K562 (cell line): ENCODE measurements around the gene NEMP1. TPM values are rescaled to one million over a fixed set of nuclear protein-coding genes. Genes with fewer than 3 reads are reported as not detected.

Experiments used
- CREBBP ChIP-seq: IDR thresholded peaks from one replicate; pipeline ENCODE4 v1.6.1; 2012; ENCODE audit warnings: low read depth, mild to moderate bottlenecking, control low read depth, inconsistent platforms, low read length
- GATA2 ChIP-seq: sonication (generic); formaldehyde crosslinking; IDR thresholded peaks from 2 replicates; pipeline ENCODE4 v1.4.0; 2020; ENCODE audit warnings: mild to moderate bottlenecking, missing genetic modification reagents
- NCOR1 ChIP-seq: fragments of 450-650 bp; IDR thresholded peaks from 2 replicates; pipeline ENCODE4 v1.6.1; 2016; ENCODE audit warnings: mild to moderate bottlenecking, moderate library complexity
- PCBP1 ChIP-seq: fragments of 200-400 bp; formaldehyde crosslinking; IDR thresholded peaks from 2 replicates; pipeline ENCODE4 v1.6.1; 2018; ENCODE audit warnings: mild to moderate bottlenecking, low read depth, low read length; ENCODE audit not compliant: poor library complexity, severe bottlenecking
- PHF8 ChIP-seq: fragments of 200-600 bp; sonication (generic); IDR thresholded peaks from 2 replicates; pipeline ENCODE4 v1.6.1; 2012; ENCODE audit warnings: mixed run types, mild to moderate bottlenecking, inconsistent platforms, low read length, moderate library complexity, borderline replicate concordance
- TOE1 ChIP-seq, 2 experiments: fragments of 450-650 bp in 1 of 2; sonication (generic) in 1 of 2; formaldehyde crosslinking in 1 of 2; IDR thresholded peaks; 2 replicates each; pipeline versions ENCODE4 v1.7.1 to v1.8.0; 2016 to 2022; ENCODE audit warnings: borderline replicate concordance in 2 of 2, mild to moderate bottlenecking in 2 of 2, antibody characterized with exemption in 1 of 2, inconsistent platforms in 1 of 2, low read depth in 1 of 2, missing genetic modification reagents in 1 of 2, moderate library complexity in 1 of 2
- ZBED1 ChIP-seq: IDR thresholded peaks from 2 replicates; pipeline ENCODE4 v1.6.1; 2014
- ZFX ChIP-seq: sonication (generic); formaldehyde crosslinking; IDR thresholded peaks from 2 replicates; pipeline ENCODE4 v1.8.0; 2022; ENCODE audit warnings: mild to moderate bottlenecking, missing genetic modification reagents, moderate library complexity
- ZNF282 ChIP-seq: sonication (generic); formaldehyde crosslinking; IDR thresholded peaks from 2 replicates; pipeline ENCODE4 v1.8.1; 2023; ENCODE audit warnings: missing genetic modification reagents
- ZNF445 ChIP-seq: fragments of 250-450 bp; sonication (Bioruptor Pico); IDR thresholded peaks from 2 replicates; pipeline ENCODE4 v1.4.0; 2020; ENCODE audit warnings: low read depth, mild to moderate bottlenecking, moderate library complexity
- polyA plus RNA-seq, 8 experiments: library from polyadenylated mRNA; depleted of rRNA in 4 of 8; stranded (reverse) in 5 of 8; unstranded in 3 of 8; fragments of >200 nt; fragmentation: Nextera tagmentation in 2 of 8; fragmentation: Illumina TruSeq in 1 of 8; extraction: Ambion mirVana in 2 of 8; extraction: Trizol in 1 of 8; gene quantifications; 2 replicates each; pipeline versions ENCODE4 v1.2.1 to v1.2.3, GENCODE V29; 2011 to 2014; ENCODE audit warnings: inconsistent platforms in 1 of 8, missing spikeins in 1 of 8
- total RNA-seq, 7 experiments: library from RNA; depleted of rRNA in 6 of 7; stranded (reverse); fragments of >200 nt in 6 of 7; fragmentation: Illumina TruSeq in 2 of 7; extraction: Trizol in 2 of 7; gene quantifications; 2 replicates each; pipeline versions ENCODE4 v1.2.1 to v1.2.3, GENCODE V29; 2011 to 2021; ENCODE audit warnings: low replicate concordance in 1 of 7
- TF ChIP-seq, protein P1 (sequence below): fragments of 250-450 bp; sonication (Bioruptor Pico); IDR thresholded peaks from 2 replicates; pipeline ENCODE4 v1.8.0; 2021; ENCODE audit warnings: borderline replicate concordance, mild to moderate bottlenecking, moderate library complexity; ENCODE audit not compliant: poor library complexity, severe bottlenecking
- TF ChIP-seq, protein P2 (sequence below), 2 experiments: IDR thresholded peaks; 2 replicates each; pipeline ENCODE4 v1.6.1; 2011; ENCODE audit warnings: borderline replicate concordance in 1 of 2, control low read depth in 1 of 2, low read depth in 1 of 2, low read length in 1 of 2, mild to moderate bottlenecking in 1 of 2, mixed read lengths in 1 of 2, moderate library complexity in 1 of 2; ENCODE audit not compliant: insufficient read depth in 1 of 2, insufficient read length in 1 of 2, poor library complexity in 1 of 2, severe bottlenecking in 1 of 2; ENCODE audit errors: extremely low read depth in 1 of 2
- TF ChIP-seq, protein P3 (sequence below): sonication (generic); formaldehyde crosslinking; IDR thresholded peaks from 2 replicates; pipeline ENCODE4 v1.8.1; 2023; ENCODE audit warnings: mild to moderate bottlenecking, missing genetic modification reagents
- TF ChIP-seq, protein P4 (sequence below): sonication (generic); formaldehyde crosslinking; IDR thresholded peaks from 2 replicates; pipeline ENCODE4 v1.8.0; 2022; ENCODE audit warnings: mild to moderate bottlenecking, low read depth, missing genetic modification reagents
- TF ChIP-seq, protein P5 (sequence below), 2 experiments: fragments of 450-650 bp in 1 of 2; sonication (generic) in 1 of 2; formaldehyde crosslinking in 1 of 2; IDR thresholded peaks in 1 of 2; conservative IDR thresholded peaks in 1 of 2; 2 replicates each; pipeline versions ENCODE4 v1.6.1 to v1.8.1; 2016 to 2023; ENCODE audit warnings: mild to moderate bottlenecking in 2 of 2, moderate library complexity in 2 of 2, inconsistent platforms in 1 of 2, missing genetic modification reagents in 1 of 2
- TF ChIP-seq, protein P6 (sequence below): IDR thresholded peaks from 2 replicates; pipeline ENCODE4 v1.6.1; 2012; ENCODE audit warnings: low read depth, low read length, improper control_type of control experiment, borderline replicate concordance

NEMP1 gene
- total and polyA plus RNA-seq, 9 of the 15 experiments (the other 6 are each of a cell fraction or from before 2014, with no cell fraction given), result 9.5 to 82.2 (median 41.2) TPM

DNA sequence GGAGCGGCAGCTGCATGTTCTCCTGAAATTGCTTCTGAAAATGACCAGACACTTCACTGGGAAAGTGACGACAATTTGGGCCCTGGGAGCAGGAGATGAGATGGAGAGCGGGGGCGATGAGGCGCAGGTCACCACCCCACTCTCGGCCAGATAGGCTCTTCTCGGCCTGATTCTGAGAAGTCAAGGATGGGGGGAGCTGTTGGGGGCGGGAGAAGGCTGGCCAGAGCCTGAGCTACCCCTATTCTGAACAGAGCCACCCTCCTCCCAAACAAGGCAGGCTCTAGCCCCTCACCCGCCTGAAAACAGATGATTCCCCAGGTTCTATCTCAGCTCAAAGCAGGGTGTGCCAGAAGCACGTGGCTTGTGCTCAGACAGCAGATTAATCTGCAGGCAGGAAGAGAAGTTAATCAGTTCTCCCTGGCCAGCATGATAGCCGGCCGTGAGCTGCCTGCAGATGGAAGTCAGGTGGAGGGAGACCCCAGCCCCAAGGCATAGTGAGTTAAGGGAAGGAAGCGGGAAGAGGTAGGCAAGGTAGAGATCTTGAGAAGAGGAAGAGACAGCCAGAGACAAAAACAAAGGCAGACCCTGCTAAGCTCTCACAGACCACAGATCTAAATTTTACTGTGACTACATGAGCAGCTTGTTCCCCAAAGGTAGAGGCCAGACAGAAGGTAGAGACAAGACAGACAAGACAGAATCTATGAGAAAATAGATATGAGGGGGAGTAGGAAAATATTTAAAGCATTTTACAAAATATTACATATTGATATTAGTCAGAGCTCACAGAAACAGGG, 51.4 kb downstream of the NEMP1 start (continued):
- TF ChIP-seq, protein P1, sequence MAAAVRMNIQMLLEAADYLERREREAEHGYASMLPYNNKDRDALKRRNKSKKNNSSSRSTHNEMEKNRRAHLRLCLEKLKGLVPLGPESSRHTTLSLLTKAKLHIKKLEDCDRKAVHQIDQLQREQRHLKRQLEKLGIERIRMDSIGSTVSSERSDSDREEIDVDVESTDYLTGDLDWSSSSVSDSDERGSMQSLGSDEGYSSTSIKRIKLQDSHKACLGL (CRISPR knock-in tag), result peak; percentile 40
- TF ChIP-seq ZNF282 (CRISPR knock-in tag) (no peak), ZNF445 (no peak), PHF8 (no peak), TOE1 (IDR thresholded peaks at IDR 0.05; ENCODE audit: borderline replicate concordance) (peak; percentile 26; the same call in 1 of the 2 replicates), TOE1 (CRISPR knock-in tag; IDR thresholded peaks at IDR 0.05; ENCODE audit: borderline replicate concordance, low read depth) (no peak), CREBBP (no peak), GATA2 (CRISPR knock-in tag) (no peak), ZFX (CRISPR knock-in tag) (no peak), NCOR1 (peak; percentile 33; the same call in 1 of the 2 replicates), PCBP1 (no peak), ZBED1 (no peak)
- TF ChIP-seq, protein P2, sequence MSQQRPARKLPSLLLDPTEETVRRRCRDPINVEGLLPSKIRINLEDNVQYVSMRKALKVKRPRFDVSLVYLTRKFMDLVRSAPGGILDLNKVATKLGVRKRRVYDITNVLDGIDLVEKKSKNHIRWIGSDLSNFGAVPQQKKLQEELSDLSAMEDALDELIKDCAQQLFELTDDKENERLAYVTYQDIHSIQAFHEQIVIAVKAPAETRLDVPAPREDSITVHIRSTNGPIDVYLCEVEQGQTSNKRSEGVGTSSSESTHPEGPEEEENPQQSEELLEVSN (IDR thresholded peaks at IDR 0.05; ENCODE audit: borderline replicate concordance in 1 of 2, extremely low read depth in 1 of 2, insufficient read depth in 1 of 2, insufficient read length in 1 of 2, low read depth in 1 of 2, low read length in 1 of 2, poor library complexity in 1 of 2, severe bottlenecking in 1 of 2), result peak; percentile 32 to 59
- TF ChIP-seq, protein P3, sequence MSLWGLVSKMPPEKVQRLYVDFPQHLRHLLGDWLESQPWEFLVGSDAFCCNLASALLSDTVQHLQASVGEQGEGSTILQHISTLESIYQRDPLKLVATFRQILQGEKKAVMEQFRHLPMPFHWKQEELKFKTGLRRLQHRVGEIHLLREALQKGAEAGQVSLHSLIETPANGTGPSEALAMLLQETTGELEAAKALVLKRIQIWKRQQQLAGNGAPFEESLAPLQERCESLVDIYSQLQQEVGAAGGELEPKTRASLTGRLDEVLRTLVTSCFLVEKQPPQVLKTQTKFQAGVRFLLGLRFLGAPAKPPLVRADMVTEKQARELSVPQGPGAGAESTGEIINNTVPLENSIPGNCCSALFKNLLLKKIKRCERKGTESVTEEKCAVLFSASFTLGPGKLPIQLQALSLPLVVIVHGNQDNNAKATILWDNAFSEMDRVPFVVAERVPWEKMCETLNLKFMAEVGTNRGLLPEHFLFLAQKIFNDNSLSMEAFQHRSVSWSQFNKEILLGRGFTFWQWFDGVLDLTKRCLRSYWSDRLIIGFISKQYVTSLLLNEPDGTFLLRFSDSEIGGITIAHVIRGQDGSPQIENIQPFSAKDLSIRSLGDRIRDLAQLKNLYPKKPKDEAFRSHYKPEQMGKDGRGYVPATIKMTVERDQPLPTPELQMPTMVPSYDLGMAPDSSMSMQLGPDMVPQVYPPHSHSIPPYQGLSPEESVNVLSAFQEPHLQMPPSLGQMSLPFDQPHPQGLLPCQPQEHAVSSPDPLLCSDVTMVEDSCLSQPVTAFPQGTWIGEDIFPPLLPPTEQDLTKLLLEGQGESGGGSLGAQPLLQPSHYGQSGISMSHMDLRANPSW (CRISPR knock-in tag), result no peak
- TF ChIP-seq, protein P4, sequence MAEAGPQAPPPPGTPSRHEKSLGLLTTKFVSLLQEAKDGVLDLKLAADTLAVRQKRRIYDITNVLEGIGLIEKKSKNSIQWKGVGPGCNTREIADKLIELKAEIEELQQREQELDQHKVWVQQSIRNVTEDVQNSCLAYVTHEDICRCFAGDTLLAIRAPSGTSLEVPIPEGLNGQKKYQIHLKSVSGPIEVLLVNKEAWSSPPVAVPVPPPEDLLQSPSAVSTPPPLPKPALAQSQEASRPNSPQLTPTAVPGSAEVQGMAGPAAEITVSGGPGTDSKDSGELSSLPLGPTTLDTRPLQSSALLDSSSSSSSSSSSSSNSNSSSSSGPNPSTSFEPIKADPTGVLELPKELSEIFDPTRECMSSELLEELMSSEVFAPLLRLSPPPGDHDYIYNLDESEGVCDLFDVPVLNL, result no peak
- TF ChIP-seq, protein P5, sequence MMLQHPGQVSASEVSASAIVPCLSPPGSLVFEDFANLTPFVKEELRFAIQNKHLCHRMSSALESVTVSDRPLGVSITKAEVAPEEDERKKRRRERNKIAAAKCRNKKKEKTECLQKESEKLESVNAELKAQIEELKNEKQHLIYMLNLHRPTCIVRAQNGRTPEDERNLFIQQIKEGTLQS (IDR thresholded peaks at IDR 0.05), result no peak
- TF ChIP-seq, protein P5 (CRISPR knock-in tag; conservative IDR thresholded peaks at IDR 0.05), result no peak
- TF ChIP-seq, protein P6, sequence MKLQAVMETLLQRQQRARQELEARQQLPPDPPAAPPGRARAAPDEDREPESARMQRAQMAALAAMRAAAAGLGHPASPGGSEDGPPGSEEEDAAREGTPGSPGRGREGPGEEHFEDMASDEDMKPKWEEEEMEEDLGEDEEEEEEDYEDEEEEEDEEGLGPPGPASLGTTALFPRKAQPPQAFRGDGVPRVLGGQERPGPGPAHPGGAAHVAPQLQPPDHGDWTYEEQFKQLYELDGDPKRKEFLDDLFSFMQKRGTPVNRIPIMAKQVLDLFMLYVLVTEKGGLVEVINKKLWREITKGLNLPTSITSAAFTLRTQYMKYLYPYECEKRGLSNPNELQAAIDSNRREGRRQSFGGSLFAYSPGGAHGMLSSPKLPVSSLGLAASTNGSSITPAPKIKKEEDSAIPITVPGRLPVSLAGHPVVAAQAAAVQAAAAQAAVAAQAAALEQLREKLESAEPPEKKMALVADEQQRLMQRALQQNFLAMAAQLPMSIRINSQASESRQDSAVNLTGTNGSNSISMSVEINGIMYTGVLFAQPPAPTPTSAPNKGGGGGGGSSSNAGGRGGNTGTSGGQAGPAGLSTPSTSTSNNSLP, result no peak
